GM12878 (cell line): ENCODE results near the gene TFPI2. TPM values are rescaled to one million over a fixed set of nuclear protein-coding genes. Genes with fewer than 3 reads are reported as not detected.

Source experiments
- ATAC-seq: fragments of 200-7000 bp; cut with Tn5 transposase; 3 replicates; pipeline ENCODE4 v1.9.1; 2020; ENCODE audit warnings: mild to moderate bottlenecking, moderate library complexity
- BruUV-seq: library from RNA; stranded (reverse); fragments of 400-500 nt; replicated peaks from 2 replicates; lab custom pipeline; 2021; lab: Mats Ljungman, UMichigan
- CTCF ChIA-PET: fragments of 300-600 bp; sonication (Branson Sonifier 250); formaldehyde crosslinking; extraction: SDS; loops from one replicate; lab custom pipeline; 2021; ENCODE audit warnings: inconsistent platforms; lab: Yijun Ruan, JAX
- POLR2A ChIA-PET: fragments of 350-600 bp; formaldehyde crosslinking; extraction: SDS; loops from one replicate; lab custom pipeline; 2021; ENCODE audit warnings: inconsistent platforms; lab: Charles Lee
- RAD21 ChIA-PET: fragments of 300-600 bp; sonication (Branson Sonifier 250); formaldehyde crosslinking; loops from one replicate; lab custom pipeline; 2023; ENCODE audit warnings: antibody characterized with exemption; ENCODE audit not compliant: unreplicated experiment; lab: Charles Lee
- SMC1A ChIA-PET: fragments of 300-600 bp; sonication (Branson Sonifier 250); formaldehyde crosslinking; loops from one replicate; lab custom pipeline; 2023; ENCODE audit not compliant: unreplicated experiment, uncharacterized antibody; lab: Charles Lee
- DNase-seq: peaks from one replicate; pipeline ENCODE4 v3.0.0-alpha.2; 2011; ENCODE audit warnings: low read depth, low spot score
- FAIRE-seq: peaks from 3 replicates; lab custom pipeline; 2011; peaks lifted over from hg19 to GRCh38; lab: Jason Lieb, UNC
- H2AFZ ChIP-seq: 2 replicates; pipeline ENCODE4 v1.6.0; 2011; ENCODE audit warnings: low read depth, low read length, control low read depth; ENCODE audit not compliant: control insufficient read depth
- H3K27ac ChIP-seq: 2 replicates; pipeline ENCODE4 v1.5.1; 2011; ENCODE audit warnings: control low read depth; ENCODE audit not compliant: control insufficient read depth, insufficient read depth
- H3K27me3 ChIP-seq, 2 experiments: replicated peaks in 1 of 2; 2 replicates each; pipeline versions ENCODE4 v1.6.0 to v1.6.1; 2011; ENCODE audit warnings: low read length in 1 of 2; ENCODE audit not compliant: control insufficient read depth in 2 of 2, insufficient read depth in 2 of 2
- H3K36me3 ChIP-seq, 2 experiments: 2 replicates each; pipeline ENCODE4 v1.5.1; 2011; ENCODE audit warnings: low read length in 1 of 2; ENCODE audit not compliant: control insufficient read depth in 2 of 2, insufficient read depth in 2 of 2
- H3K4me1 ChIP-seq: 2 replicates; pipeline ENCODE4 v1.6.1; 2011; ENCODE audit warnings: mild to moderate bottlenecking, low read length, moderate library complexity, mixed read lengths; ENCODE audit not compliant: control insufficient read depth, insufficient read depth
- H3K4me2 ChIP-seq: 2 replicates; pipeline ENCODE4 v1.6.0; 2011; ENCODE audit warnings: control low read depth; ENCODE audit not compliant: control insufficient read depth, insufficient read depth
- H3K4me3 ChIP-seq: fragments of 200-600 bp; sonication (generic); 2 replicates; pipeline ENCODE4 v1.5.1; 2016
- H3K79me2 ChIP-seq: 2 replicates; pipeline ENCODE4 v1.6.0; 2011; ENCODE audit warnings: low read length; ENCODE audit not compliant: control insufficient read depth, insufficient read depth
- H3K9ac ChIP-seq: 2 replicates; pipeline ENCODE4 v1.8.0; 2011; ENCODE audit warnings: low read length, control low read depth, mixed read lengths; ENCODE audit not compliant: control insufficient read depth, insufficient read depth
- H3K9me3 ChIP-seq: replicated peaks from 3 replicates; pipeline ENCODE4 v1.5.1; 2011; ENCODE audit warnings: mild to moderate bottlenecking, low read length; ENCODE audit not compliant: control insufficient read depth, insufficient read depth
- H4K20me1 ChIP-seq: 2 replicates; pipeline ENCODE4 v1.6.0; 2011; ENCODE audit not compliant: control insufficient read depth, insufficient read depth
- BRCA1 ChIP-seq: IDR thresholded peaks from 2 replicates; pipeline ENCODE4 v1.6.1; 2011; ENCODE audit warnings: low read depth, low read length, improper control_type of control experiment
- CHD2 ChIP-seq: IDR thresholded peaks from 2 replicates; pipeline ENCODE4 v1.6.1; 2011; ENCODE audit warnings: low read depth, low read length, improper control_type of control experiment, borderline replicate concordance
- HDGF ChIP-seq: fragments of 450-650 bp; IDR thresholded peaks from 2 replicates; pipeline ENCODE4 v1.6.1; 2016; ENCODE audit warnings: antibody characterized with exemption
- KLF5 ChIP-seq: fragments of 450-650 bp; IDR thresholded peaks from 2 replicates; pipeline ENCODE4 v1.6.1; 2014; ENCODE audit warnings: mild to moderate bottlenecking; ENCODE audit not compliant: partially characterized antibody
- MTA2 ChIP-seq: fragments of 450-650 bp; IDR thresholded peaks from 2 replicates; pipeline ENCODE4 v1.6.1; 2016; ENCODE audit warnings: low read depth, mild to moderate bottlenecking, moderate library complexity
- MXI1 ChIP-seq: fragments of 150-350 bp; IDR thresholded peaks from 2 replicates; pipeline ENCODE4 v1.6.1; 2011; ENCODE audit warnings: low read depth, mild to moderate bottlenecking, inconsistent platforms, low read length, improper control_type of control experiment
- MYB ChIP-seq: fragments of 150-350 bp; IDR thresholded peaks from 2 replicates; pipeline ENCODE4 v1.6.1; 2014; ENCODE audit warnings: mild to moderate bottlenecking, low read depth, low read length, borderline replicate concordance
- NFXL1 ChIP-seq: fragments of 450-650 bp; IDR thresholded peaks from 2 replicates; pipeline ENCODE4 v1.6.1; 2017; ENCODE audit warnings: antibody characterized with exemption, mild to moderate bottlenecking, borderline replicate concordance
- NR2C2 ChIP-seq: IDR thresholded peaks from 2 replicates; pipeline ENCODE4 v1.6.1; 2011; ENCODE audit warnings: borderline replicate concordance, low read depth; ENCODE audit not compliant: control insufficient read depth, insufficient read length
- NRF1 ChIP-seq: conservative IDR thresholded peaks from 2 replicates; pipeline ENCODE4 v1.6.1; 2011; ENCODE audit warnings: mild to moderate bottlenecking, low read depth, low read length, improper control_type of control experiment
- PAX5 ChIP-seq: IDR thresholded peaks from 2 replicates; pipeline ENCODE4 v1.6.1; 2011; ENCODE audit warnings: low read depth, low read length, borderline replicate concordance
- RAD51 ChIP-seq: fragments of 450-650 bp; IDR thresholded peaks from 2 replicates; pipeline ENCODE4 v1.6.1; 2016; ENCODE audit warnings: moderate library complexity, mild to moderate bottlenecking, inconsistent platforms
- RELA ChIP-seq: fragments of 450-650 bp; IDR thresholded peaks from 2 replicates; pipeline ENCODE4 v1.8.0; 2014; ENCODE audit warnings: borderline replicate concordance; ENCODE audit not compliant: partially characterized antibody
- RELB ChIP-seq: fragments of 450-650 bp; IDR thresholded peaks from 2 replicates; pipeline ENCODE4 v1.6.1; 2017; ENCODE audit warnings: low read depth, mild to moderate bottlenecking, moderate library complexity
- RFX5 ChIP-seq: IDR thresholded peaks from 2 replicates; pipeline ENCODE4 v1.6.1; 2011; ENCODE audit warnings: low read depth, low read length, improper control_type of control experiment
- TARDBP ChIP-seq: IDR thresholded peaks from 2 replicates; pipeline ENCODE4 v1.6.1; 2016; ENCODE audit warnings: borderline replicate concordance
- WRNIP1 ChIP-seq: IDR thresholded peaks from 2 replicates; pipeline ENCODE4 v1.6.1; 2011; ENCODE audit warnings: low read depth, low read length, improper control_type of control experiment, borderline replicate concordance
- ZNF207 ChIP-seq: fragments of 450-650 bp; IDR thresholded peaks from 2 replicates; pipeline ENCODE4 v1.6.1; 2014; ENCODE audit warnings: antibody characterized with exemption, mild to moderate bottlenecking, borderline replicate concordance
- whole genome bisulfite sequencing: methylation state at CpG from one replicate; pipeline ENCODE4 v1.1.6; 2016; ENCODE audit warnings: low lambda C conversion rate; ENCODE audit not compliant: insufficient replicate concordance, insufficient coverage; ENCODE audit errors: missing lambda C conversion rate; 5-methylcytosine and 5-hydroxymethylcytosine counted together
- in situ Hi-C: fragments of 300-500 bp; cut with MboI; formaldehyde crosslinking; loops from 9 replicates; pipeline ENCODE4 v1.14.3; 2018; ENCODE audit warnings: mixed read lengths
- intact Hi-C: fragments of 100-400 bp; cut with micrococcal nuclease; formaldehyde crosslinking; loops from one replicate; pipeline ENCODE4 v1.14.2; 2022; ENCODE audit not compliant: unreplicated experiment
- polyA plus RNA-seq, 11 experiments: library from polyadenylated mRNA; depleted of rRNA in 4 of 11; unstranded in 6 of 11; stranded (reverse) in 5 of 11; fragments of >200 nt; fragmentation: Nextera tagmentation in 4 of 11; fragmentation: Illumina TruSeq in 1 of 11; extraction: Ambion mirVana in 4 of 11; extraction: Trizol in 1 of 11; gene quantifications; 1 replicate in 1 of 11; 2 replicates in 10 of 11; pipeline versions ENCODE4 v1.2.1 to v1.2.3, GENCODE V29; 2011 to 2016; ENCODE audit warnings: inconsistent platforms in 2 of 11, missing spikeins in 2 of 11, low read depth in 1 of 11
- total RNA-seq, 4 experiments: library from RNA; depleted of rRNA in 3 of 4; stranded (reverse); fragments of >200 nt in 3 of 4; fragmentation: Illumina TruSeq in 1 of 4; extraction: Trizol in 1 of 4; gene quantifications; 2 replicates each; pipeline versions ENCODE4 v1.2.1 to v1.2.3, GENCODE V29; 2013 to 2021
- TF ChIP-seq, protein P1 (sequence below): IDR thresholded peaks from 2 replicates; pipeline ENCODE4 v1.6.1; 2011; ENCODE audit warnings: borderline replicate concordance, low read depth, mild to moderate bottlenecking, moderate library complexity, low read length; ENCODE audit not compliant: insufficient read depth, poor library complexity, severe bottlenecking
- TF ChIP-seq, protein P2 (sequence below): IDR thresholded peaks from 2 replicates; pipeline ENCODE4 v1.6.1; 2012; ENCODE audit warnings: low read depth, low read length, improper control_type of control experiment

Gene TFPI2
- total and polyA plus RNA-seq, 10 of the 15 experiments (the other 5 are each of a cell fraction or from before 2014, with no cell fraction given) = 0.07 to 1.1 (median 0.31) TPM; not detected in 5

- TF ChIP-seq MYB (no peak), CHD2 (no peak), RFX5 (no peak), RELA (no peak)
These were observed 33.4 kb upstream of the TFPI2 start (continued) for GRCh38 chr7:93923942-93924341.

- H3K79me2 ChIP-seq = no peaks in the 10 kb centered on the region
- RAD21 ChIA-PET = interaction anchor here (1.0 to 1.7 kb wide), 2 partner anchors 27 to 164 kb away, joined by 3 read pairs; no protein-coding TSS in a partner anchor
- no peak overlapping the region for H3K4me3 ChIP-seq
- ATAC-seq (no peak), DNase-seq (no peak), FAIRE-seq (no peak)
- no peaks in the 10 kb centered on the region for H4K20me1 ChIP-seq
- no peaks in the 10 kb centered on the region for H3K9me3 ChIP-seq
- in situ Hi-C loops = no loop called here
- intact Hi-C loops = loop anchor here (10.0 kb wide), 1 partner anchor 58 kb away; no protein-coding TSS in a partner anchor
- 53% methylated on average over 6 of the region's 6 CpGs for WGBS
- no peak overlapping the region for H3K27ac ChIP-seq
- no peak overlapping the region for H3K4me2 ChIP-seq
- CTCF ChIA-PET = interaction anchor here (0.9 to 4.5 kb wide), 2 partner anchors 20 to 164 kb away, joined by 3 to 25 read pairs; no protein-coding TSS in a partner anchor
- POLR2A ChIA-PET = no interaction called here
- H3K4me1 ChIP-seq = no peaks in the 10 kb centered on the region
- H3K9ac ChIP-seq = no peak overlapping the region
- SMC1A ChIA-PET = interaction anchor here (3.9 kb wide), 1 partner anchor 164 kb away, joined by 22 read pairs; no protein-coding TSS in a partner anchor
- no TSS peak for BruUV-seq
- no peaks in the 10 kb centered on the region for H3K36me3 ChIP-seq
- no peaks in the 10 kb centered on the region for H3K27me3 ChIP-seq
- H2AFZ ChIP-seq = no peak overlapping the region
- TF ChIP-seq, protein P1, sequence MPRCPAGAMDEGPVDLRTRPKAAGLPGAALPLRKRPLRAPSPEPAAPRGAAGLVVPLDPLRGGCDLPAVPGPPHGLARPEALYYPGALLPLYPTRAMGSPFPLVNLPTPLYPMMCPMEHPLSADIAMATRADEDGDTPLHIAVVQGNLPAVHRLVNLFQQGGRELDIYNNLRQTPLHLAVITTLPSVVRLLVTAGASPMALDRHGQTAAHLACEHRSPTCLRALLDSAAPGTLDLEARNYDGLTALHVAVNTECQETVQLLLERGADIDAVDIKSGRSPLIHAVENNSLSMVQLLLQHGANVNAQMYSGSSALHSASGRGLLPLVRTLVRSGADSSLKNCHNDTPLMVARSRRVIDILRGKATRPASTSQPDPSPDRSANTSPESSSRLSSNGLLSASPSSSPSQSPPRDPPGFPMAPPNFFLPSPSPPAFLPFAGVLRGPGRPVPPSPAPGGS = no peak
- TF ChIP-seq MYB (no peak), HDGF (no peak), RAD51 (no peak), NRF1 (no peak), PAX5 (no peak), WRNIP1 (no peak), MTA2 (no peak), NR2C2 (no peak), ZNF207 (no peak), NFXL1 (no peak), BRCA1 (no peak), MXI1 (no peak), KLF5 (no peak), TARDBP (no peak), RELB (no peak)
- TF ChIP-seq, protein P2, sequence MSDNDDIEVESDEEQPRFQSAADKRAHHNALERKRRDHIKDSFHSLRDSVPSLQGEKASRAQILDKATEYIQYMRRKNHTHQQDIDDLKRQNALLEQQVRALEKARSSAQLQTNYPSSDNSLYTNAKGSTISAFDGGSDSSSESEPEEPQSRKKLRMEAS = no peak
These were observed 32.7 kb upstream of the TFPI2 start for GRCh38 chr7:93923296-93923695.
